ENCODE results near the gene ZNF410. TPM values are rescaled to one million over a fixed set of nuclear protein-coding genes. Genes with fewer than 3 reads are reported as not detected.
"Not testable (repeated sequence)": the region's sequence is repeated elsewhere in the genome, so short reads cannot be mapped to it uniquely, and the experiment has no call there.

The ZNF410 gene
- total RNA-seq, 2 experiments from 2014 or later = 53.8 to 56.4 TPM

GRCh38 chr14:73870525-73871235 is 16.0 kb upstream of the ZNF410 start:
- Mint-ChIP-seq H3K9me3 (no peaks in the 10 kb centered on the region), H3K4me1 (no peaks in the 10 kb centered on the region), H3K27me3 (no peaks in the 10 kb centered on the region), H3K27ac (no peak overlapping the region), H3K36me3 (peaks cover 2% of the 10 kb centered on the region), H3K4me3 (no peak overlapping the region)
- no peak for DNase-seq

- DNase-seq = no peak
- no peaks in the 10 kb centered on the region for H3K4me1 Mint-ChIP-seq
- no peaks in the 10 kb centered on the region for H3K9me3 Mint-ChIP-seq
- H3K36me3 Mint-ChIP-seq = no peaks in the 10 kb centered on the region
- no peak overlapping the region for H3K27ac Mint-ChIP-seq
- no peaks in the 10 kb centered on the region for H3K27me3 Mint-ChIP-seq
- no peak overlapping the region for H3K4me3 Mint-ChIP-seq
Measured at GRCh38 chr14:73873660-73874059, 13.0 kb upstream of the ZNF410 start.

GRCh38 chr14:73877790-73878189 is 8.9 kb upstream of the ZNF410 start:
- Mint-ChIP-seq H3K4me1 (no peaks in the 10 kb centered on the region), H3K9me3 (no peaks in the 10 kb centered on the region), H3K27me3 (no peaks in the 10 kb centered on the region), H3K27ac (no peak overlapping the region), H3K4me3 (no peak overlapping the region), H3K36me3 (no peaks in the 10 kb centered on the region)
- no peak for DNase-seq

GRCh38 chr14:73878436-73878835 is 8.2 kb upstream of the ZNF410 start:
- Mint-ChIP-seq H3K27me3 (no peaks in the 10 kb centered on the region), H3K4me1 (no peaks in the 10 kb centered on the region), H3K4me3 (no peak overlapping the region), H3K27ac (no peak overlapping the region), H3K36me3 (no peaks in the 10 kb centered on the region), H3K9me3 (no peaks in the 10 kb centered on the region)
- DNase-seq = no peak

- no peak overlapping the region for H3K27ac Mint-ChIP-seq
- no peaks in the 10 kb centered on the region for H3K27me3 Mint-ChIP-seq
- no peaks in the 10 kb centered on the region for H3K9me3 Mint-ChIP-seq
- no peak overlapping the region for H3K4me3 Mint-ChIP-seq
- no peak for DNase-seq
- no peaks in the 10 kb centered on the region for H3K36me3 Mint-ChIP-seq
- no peaks in the 10 kb centered on the region for H3K4me1 Mint-ChIP-seq
Measured at GRCh38 chr14:73879027-73879426, 7.6 kb upstream of the ZNF410 start.

GRCh38 chr14:73884438-73885190 is 2.0 kb upstream of the ZNF410 start:
- Mint-ChIP-seq H3K9me3 (no peaks in the 10 kb centered on the region), H3K4me3 (peak overlapping the region; percentile 89), H3K27ac (peak overlapping the region; percentile 25), H3K27me3 (no peaks in the 10 kb centered on the region), H3K4me1 (peaks cover 34% of the 10 kb centered on the region), H3K36me3 (peaks cover 15% of the 10 kb centered on the region)
- DNase-seq = no peak

GRCh38 chr14:73887318-73887616 is 608 bp downstream of the ZNF410 start:
- Mint-ChIP-seq H3K36me3 (peaks cover 19% of the 10 kb centered on the region), H3K4me1 (peaks cover 45% of the 10 kb centered on the region), H3K4me3 (peak overlapping the region; percentile 89), H3K9me3 (no peaks in the 10 kb centered on the region), H3K27ac (peak overlapping the region; percentile 97), H3K27me3 (no peaks in the 10 kb centered on the region)
- DNase-seq = no peak

- Mint-ChIP-seq H3K9me3 (no peaks in the 10 kb centered on the region), H3K27me3 (no peaks in the 10 kb centered on the region), H3K4me3 (peak overlapping the region; percentile 89), H3K27ac (peak overlapping the region; percentile 97), H3K36me3 (peaks cover 19% of the 10 kb centered on the region), H3K4me1 (peaks cover 45% of the 10 kb centered on the region)
- DNase-seq = no peak
Measured at GRCh38 chr14:73887694-73888459, 1.2 kb downstream of the ZNF410 start.

GRCh38 chr14:73888460-73888725 is 1.7 kb downstream of the ZNF410 start:
- Mint-ChIP-seq H3K4me1 (peaks cover 45% of the 10 kb centered on the region), H3K36me3 (peaks cover 19% of the 10 kb centered on the region), H3K27me3 (no peaks in the 10 kb centered on the region), H3K27ac (peak overlapping the region; percentile 97), H3K4me3 (peak overlapping the region; percentile 89), H3K9me3 (no peaks in the 10 kb centered on the region)
- DNase-seq = no peak

GRCh38 chr14:73888971-73889370 is 2.3 kb downstream of the ZNF410 start:
- no peaks in the 10 kb centered on the region for H3K9me3 Mint-ChIP-seq
- peaks cover 45% of the 10 kb centered on the region for H3K4me1 Mint-ChIP-seq
- H3K27me3 Mint-ChIP-seq = no peaks in the 10 kb centered on the region
- H3K36me3 Mint-ChIP-seq = peaks cover 23% of the 10 kb centered on the region
- DNase-seq = no peak
- H3K4me3 Mint-ChIP-seq = no peak overlapping the region
- H3K27ac Mint-ChIP-seq = peak overlapping the region; percentile 97

- Mint-ChIP-seq H3K36me3 (peaks cover 24% of the 10 kb centered on the region), H3K4me1 (peaks cover 45% of the 10 kb centered on the region), H3K27me3 (no peaks in the 10 kb centered on the region), H3K9me3 (no peaks in the 10 kb centered on the region), H3K4me3 (no peak overlapping the region), H3K27ac (peak overlapping the region; percentile 65)
- DNase-seq = no peak
Measured at GRCh38 chr14:73889376-73889775, 2.7 kb downstream of the ZNF410 start.

- peaks cover 28% of the 10 kb centered on the region for H3K36me3 Mint-ChIP-seq
- H3K4me3 Mint-ChIP-seq, DNase-seq, H3K9me3 Mint-ChIP-seq, H3K27me3 Mint-ChIP-seq, H3K27ac Mint-ChIP-seq: not testable (repeated sequence)
- H3K4me1 Mint-ChIP-seq = peaks cover 26% of the 10 kb centered on the region
Measured at GRCh38 chr14:73894180-73894687, 7.6 kb downstream of the ZNF410 start.

- no peaks in the 10 kb centered on the region for H3K27me3 Mint-ChIP-seq
- H3K4me3 Mint-ChIP-seq = no peak overlapping the region
- no peaks in the 10 kb centered on the region for H3K9me3 Mint-ChIP-seq
- H3K27ac Mint-ChIP-seq = peak overlapping the region; percentile 57
- no peak for DNase-seq
- peaks cover 25% of the 10 kb centered on the region for H3K36me3 Mint-ChIP-seq
- H3K4me1 Mint-ChIP-seq = peaks cover 19% of the 10 kb centered on the region
Measured at GRCh38 chr14:73895939-73896338, 9.3 kb downstream of the ZNF410 start.

- Mint-ChIP-seq H3K27me3 (no peaks in the 10 kb centered on the region), H3K36me3 (peaks cover 28% of the 10 kb centered on the region), H3K4me1 (peaks cover 16% of the 10 kb centered on the region), H3K4me3 (no peak overlapping the region), H3K9me3 (no peaks in the 10 kb centered on the region), H3K27ac (peak overlapping the region; percentile 58)
- DNase-seq = no peak
Measured at GRCh38 chr14:73896521-73896920, 9.9 kb downstream of the ZNF410 start.

- DNase-seq = no peak
- Mint-ChIP-seq H3K4me3 (no peak overlapping the region), H3K9me3 (no peaks in the 10 kb centered on the region), H3K4me1 (no peaks in the 10 kb centered on the region), H3K27me3 (no peaks in the 10 kb centered on the region), H3K36me3 (peaks cover 22% of the 10 kb centered on the region), H3K27ac (no peak overlapping the region)
Measured at GRCh38 chr14:73903028-73903427, 16.4 kb downstream of the ZNF410 start.
